ENCODE results near the gene PADI6. TPM values are rescaled to one million over a fixed set of nuclear protein-coding genes. Genes with fewer than 3 reads are reported as not detected.
"Not testable (repeated sequence)": the region's sequence is repeated elsewhere in the genome, so short reads cannot be mapped to it uniquely, and the experiment has no call there.

Gene PADI6
- total and polyA plus RNA-seq, 8 donors = not detected

DNA sequence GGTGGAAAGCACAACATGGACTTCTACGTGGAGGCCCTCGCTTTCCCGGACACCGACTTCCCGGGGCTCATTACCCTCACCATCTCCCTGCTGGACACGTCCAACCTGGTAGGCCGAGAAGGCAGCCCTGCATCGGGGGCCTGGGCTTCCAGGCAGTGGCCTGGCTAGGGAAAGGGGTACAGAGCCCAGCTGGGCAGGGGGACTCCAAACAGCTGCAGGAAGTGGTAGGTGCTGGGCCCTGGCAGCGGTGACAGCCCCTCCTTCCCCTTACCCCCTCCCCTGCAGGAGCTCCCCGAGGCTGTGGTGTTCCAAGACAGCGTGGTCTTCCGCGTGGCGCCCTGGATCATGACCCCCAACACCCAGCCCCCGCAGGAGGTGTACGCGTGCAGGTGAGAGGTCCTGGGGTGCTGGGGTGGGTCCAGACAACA lies 30.0 kb upstream of the PADI6 start:
- H3K4me1 ChIP-seq = no peaks in the 10 kb centered on the region
- H3K9me3 ChIP-seq = no peaks in the 10 kb centered on the region
- no peak overlapping the region for H3K27ac ChIP-seq
- no peaks in the 10 kb centered on the region for H3K36me3 ChIP-seq
- no peaks in the 10 kb centered on the region for H3K27me3 ChIP-seq
- WGBS, 2 donors = 70% methylated on average over 17 of the region's 17 CpGs
- intact Hi-C loops (cut with DNase I) = no loop called here
- FAIRE-seq (no peak), ATAC-seq (no peak), DNase-seq (peak in 1 of 6 donors; percentile 45)
- TF ChIP-seq CTCF (IDR thresholded peaks at IDR 0.05) = no peak
- H3K4me3 ChIP-seq = no peak overlapping the region

DNA sequence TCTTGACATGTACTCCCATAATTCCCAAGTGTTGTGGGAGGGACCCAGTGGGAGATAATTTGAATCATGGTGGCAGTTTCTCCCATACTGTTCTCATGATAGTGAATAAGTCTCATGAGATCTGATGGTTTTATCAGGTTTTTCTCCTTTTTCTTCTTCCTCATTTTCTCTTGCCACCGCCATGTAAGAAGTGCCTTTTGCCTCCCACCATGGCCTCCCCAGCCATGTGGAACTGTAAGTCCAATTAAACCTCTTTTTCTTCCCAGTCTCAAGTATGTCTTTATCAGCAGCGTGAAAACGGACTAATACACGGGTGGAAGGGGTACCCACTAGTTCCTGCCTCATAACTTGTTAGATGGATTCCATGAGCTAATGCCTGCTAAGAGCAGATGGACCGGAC lies 26.5 kb upstream of the PADI6 start:
- intact Hi-C loops (cut with DNase I); H3K9me3 ChIP-seq; H3K36me3 ChIP-seq; H3K27me3 ChIP-seq; FAIRE-seq; H3K4me3 ChIP-seq; H3K4me1 ChIP-seq; H3K27ac ChIP-seq; ATAC-seq: not testable (repeated sequence)
- DNase-seq = peak in 1 of 6 donors; percentile 9
- 87 to 88% methylated on average over 5 of the region's 5 CpGs for WGBS, 2 donors

- DNase-seq (peak in 1 of 6 donors; percentile 26), ATAC-seq (no peak), FAIRE-seq (no peak)
- Histone ChIP-seq H3K27ac (no peak overlapping the region), H3K4me1 (no peaks in the 10 kb centered on the region), H3K4me3 (no peak overlapping the region), H3K36me3 (no peaks in the 10 kb centered on the region), H3K9me3 (no peaks in the 10 kb centered on the region), H3K27me3 (no peaks in the 10 kb centered on the region)
- intact Hi-C loops (cut with DNase I) = no loop called here
- TF ChIP-seq CTCF (IDR thresholded peaks at IDR 0.05) = no peak
- 77 to 81% methylated on average over 9 of the region's 9 CpGs for WGBS, 2 donors
These were observed 25.8 kb upstream of the PADI6 start for GRCh38 chr1:17346046-17346789.

GRCh38 chr1:17347769-17348592 lies 24.0 kb upstream of the PADI6 start:
- 57 to 61% methylated on average over 19 of the region's 19 CpGs for WGBS, 2 donors
- ATAC-seq = no peak
- FAIRE-seq = no peak
- peak in 1 of 6 donors; percentile 35 for DNase-seq
- Histone ChIP-seq H3K4me1 (no peaks in the 10 kb centered on the region), H3K36me3 (no peaks in the 10 kb centered on the region), H3K4me3 (no peak overlapping the region), H3K9me3 (no peaks in the 10 kb centered on the region), H3K27ac (no peak overlapping the region), H3K27me3 (no peaks in the 10 kb centered on the region)
- TF ChIP-seq CTCF (IDR thresholded peaks at IDR 0.05) = no peak
- intact Hi-C loops (cut with DNase I) = no loop called here

DNA sequence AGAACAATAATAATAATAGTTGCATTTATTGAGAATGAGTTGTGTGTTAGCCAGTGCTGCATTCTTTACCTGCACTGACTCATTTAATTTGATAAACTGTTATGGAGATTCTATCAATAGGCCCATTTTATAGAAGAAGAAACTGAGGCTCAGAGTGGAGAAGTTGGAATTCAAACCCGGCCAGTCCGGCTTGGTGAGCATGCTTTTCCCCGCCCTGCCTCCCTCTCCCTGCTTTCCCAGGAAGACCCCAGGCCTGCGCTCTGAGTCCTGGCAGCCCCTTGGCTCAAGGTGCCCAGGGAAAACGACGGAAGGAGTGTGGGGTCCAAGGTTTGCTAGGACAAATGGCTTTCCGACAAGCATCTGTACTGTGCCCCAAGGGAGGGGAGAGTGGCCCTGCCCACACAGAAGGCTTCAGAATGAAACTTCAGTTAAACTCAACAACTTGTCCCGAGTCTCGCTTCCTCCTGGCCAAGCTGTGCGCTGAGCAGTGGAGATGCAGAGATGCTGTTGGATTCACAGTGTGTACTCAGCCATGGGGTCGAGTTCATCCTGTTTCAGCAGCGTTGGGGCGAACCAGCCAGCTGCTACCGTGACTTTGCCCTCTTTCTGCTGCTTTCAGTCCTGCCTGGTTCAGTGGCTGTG lies 23.3 kb upstream of the PADI6 start:
- Histone ChIP-seq H3K4me1 (no peaks in the 10 kb centered on the region), H3K27ac (no peak overlapping the region), H3K4me3 (no peak overlapping the region), H3K36me3 (no peaks in the 10 kb centered on the region), H3K9me3 (no peaks in the 10 kb centered on the region), H3K27me3 (no peaks in the 10 kb centered on the region)
- DNase-seq (peak in 1 of 6 donors; percentile 33), FAIRE-seq (no peak), ATAC-seq (no peak)
- TF ChIP-seq CTCF (IDR thresholded peaks at IDR 0.05) = no peak
- intact Hi-C loops (cut with DNase I) = no loop called here
- WGBS, 2 donors = 68% methylated on average over 14 of the region's 14 CpGs

Measured in pancreas (tissue), 10 donors.